ENCODE data around the gene FHL2.

DNA sequence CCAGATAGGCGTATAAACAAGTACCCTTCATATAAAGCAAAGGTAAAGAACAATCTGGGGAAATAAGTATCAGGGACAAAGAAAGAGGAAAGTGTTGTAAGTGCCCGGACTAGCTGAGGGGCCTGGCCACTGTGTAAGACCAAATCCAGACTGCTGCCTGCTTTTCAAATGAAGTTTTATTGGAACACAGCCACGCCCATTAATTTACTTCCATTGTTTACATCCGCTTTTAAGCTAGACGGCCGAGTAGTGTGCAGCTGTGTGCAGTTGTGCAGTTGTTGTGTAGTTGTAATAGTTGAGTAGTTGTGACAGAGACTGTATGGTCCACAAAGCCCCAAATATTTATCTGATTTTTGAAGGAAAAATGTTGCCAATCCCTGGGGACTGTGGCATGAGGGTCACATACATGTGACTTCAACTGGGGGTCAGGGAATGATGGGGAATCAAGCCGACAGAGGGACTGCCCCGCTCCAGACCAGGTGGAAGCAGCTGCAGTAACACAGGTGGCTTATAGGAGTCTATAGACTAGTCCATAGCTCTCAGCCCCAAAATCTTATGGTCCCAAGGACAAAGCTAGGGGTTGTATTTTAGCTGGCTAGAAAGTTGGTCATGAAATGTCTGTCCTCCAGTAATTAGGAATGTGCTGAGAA lies 30.0 kb downstream of the FHL2 start:
- TF ChIP-seq, protein P1, sequence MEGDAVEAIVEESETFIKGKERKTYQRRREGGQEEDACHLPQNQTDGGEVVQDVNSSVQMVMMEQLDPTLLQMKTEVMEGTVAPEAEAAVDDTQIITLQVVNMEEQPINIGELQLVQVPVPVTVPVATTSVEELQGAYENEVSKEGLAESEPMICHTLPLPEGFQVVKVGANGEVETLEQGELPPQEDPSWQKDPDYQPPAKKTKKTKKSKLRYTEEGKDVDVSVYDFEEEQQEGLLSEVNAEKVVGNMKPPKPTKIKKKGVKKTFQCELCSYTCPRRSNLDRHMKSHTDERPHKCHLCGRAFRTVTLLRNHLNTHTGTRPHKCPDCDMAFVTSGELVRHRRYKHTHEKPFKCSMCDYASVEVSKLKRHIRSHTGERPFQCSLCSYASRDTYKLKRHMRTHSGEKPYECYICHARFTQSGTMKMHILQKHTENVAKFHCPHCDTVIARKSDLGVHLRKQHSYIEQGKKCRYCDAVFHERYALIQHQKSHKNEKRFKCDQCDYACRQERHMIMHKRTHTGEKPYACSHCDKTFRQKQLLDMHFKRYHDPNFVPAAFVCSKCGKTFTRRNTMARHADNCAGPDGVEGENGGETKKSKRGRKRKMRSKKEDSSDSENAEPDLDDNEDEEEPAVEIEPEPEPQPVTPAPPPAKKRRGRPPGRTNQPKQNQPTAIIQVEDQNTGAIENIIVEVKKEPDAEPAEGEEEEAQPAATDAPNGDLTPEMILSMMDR (IDR thresholded peaks at IDR 0.05) = no peak
- TF ChIP-seq POLR2AphosphoS5 (IDR thresholded peaks at IDR 0.05) = no peak

Measured in breast epithelium (tissue), 3 donors.